ENCODE measurements around the gene CHCHD5. TPM values are rescaled to one million over a fixed set of nuclear protein-coding genes. Genes with fewer than 3 reads are reported as not detected.
A peak's percentile ranks its signal among the peaks of the same experiment; 100 is the strongest.

Gene CHCHD5
- total RNA-seq, 6 donors from 2014 or later, result 13.6 to 44.9 (median 25.4) TPM

DNA sequence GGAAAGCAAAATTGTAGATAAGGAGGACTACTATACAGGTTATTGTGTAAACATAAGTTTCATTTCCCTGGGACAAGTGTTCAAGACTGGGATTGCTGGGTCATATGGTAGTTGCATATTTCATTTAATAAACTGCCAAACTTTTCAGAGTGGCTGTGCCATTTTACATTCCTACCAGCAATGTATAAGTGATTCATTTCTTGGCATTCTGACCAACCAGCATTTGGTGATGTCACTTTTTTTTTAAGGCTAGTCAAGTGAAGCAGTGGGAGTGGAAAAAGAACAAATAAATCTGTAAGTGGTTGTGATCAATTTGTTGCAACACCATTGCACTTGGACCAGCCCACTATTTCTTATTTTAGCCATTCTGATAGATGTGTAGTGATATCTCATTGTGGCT is 5.2 kb upstream of the CHCHD5 start:
- ATAC-seq (ENCODE audit: low FRiP score in 2 of 2) (no peak), DNase-seq (no peak)
- no peaks in the 10 kb centered on the region for H3K9me3 ChIP-seq
- H3K27ac ChIP-seq, result no peak overlapping the region
- no peak overlapping the region for H3K4me3 ChIP-seq
- TF ChIP-seq, protein P1, sequence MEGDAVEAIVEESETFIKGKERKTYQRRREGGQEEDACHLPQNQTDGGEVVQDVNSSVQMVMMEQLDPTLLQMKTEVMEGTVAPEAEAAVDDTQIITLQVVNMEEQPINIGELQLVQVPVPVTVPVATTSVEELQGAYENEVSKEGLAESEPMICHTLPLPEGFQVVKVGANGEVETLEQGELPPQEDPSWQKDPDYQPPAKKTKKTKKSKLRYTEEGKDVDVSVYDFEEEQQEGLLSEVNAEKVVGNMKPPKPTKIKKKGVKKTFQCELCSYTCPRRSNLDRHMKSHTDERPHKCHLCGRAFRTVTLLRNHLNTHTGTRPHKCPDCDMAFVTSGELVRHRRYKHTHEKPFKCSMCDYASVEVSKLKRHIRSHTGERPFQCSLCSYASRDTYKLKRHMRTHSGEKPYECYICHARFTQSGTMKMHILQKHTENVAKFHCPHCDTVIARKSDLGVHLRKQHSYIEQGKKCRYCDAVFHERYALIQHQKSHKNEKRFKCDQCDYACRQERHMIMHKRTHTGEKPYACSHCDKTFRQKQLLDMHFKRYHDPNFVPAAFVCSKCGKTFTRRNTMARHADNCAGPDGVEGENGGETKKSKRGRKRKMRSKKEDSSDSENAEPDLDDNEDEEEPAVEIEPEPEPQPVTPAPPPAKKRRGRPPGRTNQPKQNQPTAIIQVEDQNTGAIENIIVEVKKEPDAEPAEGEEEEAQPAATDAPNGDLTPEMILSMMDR (IDR thresholded peaks at IDR 0.05), result no peak
- TF ChIP-seq POLR2AphosphoS5 (IDR thresholded peaks at IDR 0.05), result no peak
- TF ChIP-seq POLR2A (IDR thresholded peaks at IDR 0.05), result no peak
- TF ChIP-seq EP300 (IDR thresholded peaks at IDR 0.05), result no peak
- peaks cover 11 to 28% (median 12%) of the 10 kb centered on the region in 4 donors for H3K36me3 ChIP-seq
- H3K27me3 ChIP-seq, result no peaks in the 10 kb centered on the region
- peaks cover 0 to 12% (median 5%) of the 10 kb centered on the region in 4 donors for H3K4me1 ChIP-seq

DNA sequence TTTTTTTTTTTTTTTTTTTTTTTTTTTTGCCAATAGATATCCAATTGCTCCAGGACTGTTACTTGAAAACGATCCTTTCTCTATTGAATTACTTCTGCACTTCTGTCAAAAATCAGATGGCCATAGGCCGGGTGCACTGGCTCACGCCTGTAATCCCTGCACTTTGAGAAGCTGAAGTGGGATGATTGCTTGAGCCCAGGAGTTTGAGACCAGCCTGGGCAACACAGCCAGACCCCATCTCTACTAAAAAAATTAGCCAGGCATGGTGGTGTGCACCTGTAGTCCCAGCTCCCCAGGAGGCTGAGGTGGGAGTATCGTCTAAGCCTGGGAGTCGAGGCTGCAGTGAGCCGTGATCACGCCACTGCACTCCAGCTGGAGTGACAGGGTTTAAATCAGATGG is 4.3 kb upstream of the CHCHD5 start:
- ATAC-seq (ENCODE audit: low FRiP score in 2 of 2) (no peak), DNase-seq (no peak)
- no peaks in the 10 kb centered on the region for H3K27me3 ChIP-seq
- no peak for TF ChIP-seq POLR2AphosphoS5 (IDR thresholded peaks at IDR 0.05)
- no peak overlapping the region for H3K4me3 ChIP-seq
- H3K4me1 ChIP-seq, result peaks cover 3 to 16% (median 8%) of the 10 kb centered on the region in 4 donors
- no peak overlapping the region for H3K27ac ChIP-seq
- peaks cover 2 to 20% (median 5%) of the 10 kb centered on the region in 4 donors for H3K36me3 ChIP-seq
- H3K9me3 ChIP-seq, result no peaks in the 10 kb centered on the region
- 92 to 93% methylated on average over 7 of the region's 7 CpGs for WGBS, 2 donors

DNA sequence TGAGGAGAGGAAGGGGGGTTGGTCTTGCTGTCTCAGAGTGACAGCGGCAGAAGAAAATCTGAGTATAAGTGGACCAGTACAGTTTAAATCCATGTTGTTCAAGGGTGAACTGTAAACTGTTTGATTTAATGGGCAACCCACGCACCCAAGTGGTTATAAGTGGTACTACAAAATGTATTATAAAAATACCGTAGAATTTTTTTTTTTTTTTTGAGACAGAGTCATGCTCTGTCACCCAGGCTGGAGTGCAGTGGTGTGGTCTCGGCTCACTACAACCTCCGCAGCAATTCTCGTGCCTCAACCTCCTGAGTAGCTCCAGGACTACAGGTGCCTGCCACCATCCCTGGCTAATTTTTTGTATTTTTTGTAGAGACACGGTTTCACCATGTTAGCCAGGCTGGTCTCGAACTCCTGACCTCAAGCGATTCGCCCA is 2.1 kb upstream of the CHCHD5 start:
- peaks cover 14 to 25% (median 19%) of the 10 kb centered on the region in 4 donors for H3K4me1 ChIP-seq
- WGBS, 2 donors, result 42% methylated on average over 10 of the region's 10 CpGs
- peak in 1 of 2 donors; percentile 32 for DNase-seq
- H3K36me3 ChIP-seq, result peaks cover 0 to 13% (median 0%) of the 10 kb centered on the region in 4 donors
- no peak for TF ChIP-seq POLR2AphosphoS5 (IDR thresholded peaks at IDR 0.05)
- TF ChIP-seq, protein P1 (IDR thresholded peaks at IDR 0.05), result peak; percentile 37 to 58 (median 48)
- H3K27me3 ChIP-seq, result no peaks in the 10 kb centered on the region
- H3K9me3 ChIP-seq, result no peaks in the 10 kb centered on the region
- ATAC-seq (ENCODE audit: low FRiP score in 2 of 2), result peak in 1 of 2 donors; percentile 44
- H3K27ac ChIP-seq, result no peak overlapping the region
- no peak overlapping the region for H3K4me3 ChIP-seq

DNA sequence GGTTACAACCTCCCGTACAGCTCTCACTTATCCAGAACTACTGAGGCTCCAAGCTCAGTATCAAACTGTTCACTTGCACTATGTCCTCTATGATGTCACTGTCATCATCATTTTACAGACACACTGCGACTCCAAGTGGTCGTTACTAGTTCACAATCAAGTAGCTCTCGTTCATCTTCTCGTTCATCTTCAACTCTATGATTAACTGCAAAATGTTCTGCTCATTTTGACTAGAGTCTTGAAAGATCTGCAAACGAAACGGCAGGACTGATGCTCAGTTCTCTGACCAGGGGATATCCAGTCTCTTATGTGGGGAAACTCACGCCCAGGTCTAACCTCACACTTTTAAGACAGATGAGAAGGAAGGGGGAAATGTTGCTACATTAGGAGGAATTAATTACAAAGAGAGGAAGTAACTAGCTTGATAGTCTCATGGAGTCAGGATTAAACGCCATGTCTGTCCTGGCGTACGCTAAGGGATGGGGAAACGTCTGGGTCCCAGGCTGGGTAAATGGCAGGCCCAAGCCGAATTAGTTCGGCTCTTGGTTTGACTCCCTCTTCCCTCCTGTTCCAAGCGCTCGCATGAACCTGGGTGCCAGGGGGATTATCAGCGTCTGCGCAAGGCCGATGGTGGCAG is 794 bp upstream of the CHCHD5 start:
- Histone ChIP-seq H3K36me3 (peaks cover 0 to 20% (median under 1%) of the 10 kb centered on the region in 4 donors), H3K4me1 (peaks cover 14 to 29% (median 22%) of the 10 kb centered on the region in 4 donors), H3K9me3 (no peaks in the 10 kb centered on the region), H3K27ac (peak overlapping the region; percentile 92 to 96 (median 95)), H3K4me3 (peak overlapping the region; percentile 31 to 69 (median 64)), H3K27me3 (no peaks in the 10 kb centered on the region)
- TF ChIP-seq POLR2A (IDR thresholded peaks at IDR 0.05), result no peak
- TF ChIP-seq EP300 (IDR thresholded peaks at IDR 0.05), result no peak
- no peak for TF ChIP-seq POLR2AphosphoS5 (IDR thresholded peaks at IDR 0.05)
- TF ChIP-seq, protein P1 (IDR thresholded peaks at IDR 0.05), result no peak
- 52 to 54% methylated on average over 19 of the region's 19 CpGs for WGBS, 2 donors
- DNase-seq (no peak), ATAC-seq (ENCODE audit: low FRiP score in 2 of 2) (no peak)

DNA sequence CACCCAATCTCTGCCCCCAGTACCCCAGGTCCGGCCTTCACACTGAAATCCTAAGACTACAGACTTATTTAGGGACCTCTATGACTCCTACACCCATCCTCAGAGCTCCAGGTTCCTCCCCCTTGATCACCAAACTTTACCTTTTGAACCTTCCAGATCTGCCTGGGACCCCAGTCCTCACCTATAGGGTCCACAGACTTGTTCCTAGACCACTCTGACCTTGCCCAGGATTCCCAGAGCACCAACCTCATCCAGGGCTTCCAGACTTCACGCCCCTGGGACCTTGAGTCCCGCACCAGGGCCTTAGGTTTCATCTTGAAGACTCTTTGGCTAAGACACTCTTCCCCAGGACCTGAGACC is 462 bp downstream of the CHCHD5 start:
- TF ChIP-seq, protein P1 (IDR thresholded peaks at IDR 0.05), result no peak
- no peak for TF ChIP-seq POLR2AphosphoS5 (IDR thresholded peaks at IDR 0.05)
- no peak for TF ChIP-seq POLR2A (IDR thresholded peaks at IDR 0.05)
- TF ChIP-seq EP300 (IDR thresholded peaks at IDR 0.05), result no peak
- H3K27ac ChIP-seq, result peak overlapping the region; percentile 92 to 96 (median 95)
- peak overlapping the region; percentile 31 to 69 (median 64) for H3K4me3 ChIP-seq
- 62 to 67% methylated on average over 3 of the region's 3 CpGs for WGBS, 2 donors
- peaks cover 14 to 31% (median 26%) of the 10 kb centered on the region in 4 donors for H3K4me1 ChIP-seq
- peaks cover 0 to 27% (median 5%) of the 10 kb centered on the region in 4 donors for H3K36me3 ChIP-seq
- no peak for ATAC-seq (ENCODE audit: low FRiP score in 2 of 2)
- H3K27me3 ChIP-seq, result no peaks in the 10 kb centered on the region
- no peak for DNase-seq
- H3K9me3 ChIP-seq, result no peaks in the 10 kb centered on the region
